Effector memory CD8-positive, alpha-beta T cell (primary cell): ENCODE results near the gene PBLD.
A peak's percentile ranks its signal among the peaks of the same experiment; 100 is the strongest.
"Not testable (repeated sequence)": the region's sequence is repeated elsewhere in the genome, so short reads cannot be mapped to it uniquely, and the experiment has no call there.

Experiments used
- ATAC-seq: fragments of 150-1000 bp; cut with Tn5 transposase; replicated peaks from 2 replicates; pipeline ENCODE4 v1.10.0; 2021; ENCODE audit warnings: mild to moderate bottlenecking, moderate library complexity
- DNase-seq, 3 experiments: peaks; one replicate each; pipeline ENCODE4 v3.0.0; 2021
- H3K27ac Mint-ChIP-seq, 2 donors: one replicate each; pipeline ENCODE4 v1.8.0; 2022; ENCODE audit warnings: mild to moderate bottlenecking in 2 of 2, mixed read lengths in 2 of 2, moderate library complexity in 2 of 2
- H3K27me3 Mint-ChIP-seq, 2 donors: one replicate each; pipeline ENCODE4 v1.8.0; 2022; ENCODE audit warnings: mixed read lengths in 2 of 2
- H3K36me3 Mint-ChIP-seq: one replicate; pipeline ENCODE4 v1.8.0; 2022; ENCODE audit warnings: mild to moderate bottlenecking, moderate library complexity, mixed read lengths; ENCODE audit not compliant: insufficient read depth
- H3K4me1 Mint-ChIP-seq, 2 donors: one replicate each; pipeline ENCODE4 v1.8.0; 2022; ENCODE audit warnings: low read depth in 2 of 2, mixed read lengths in 2 of 2
- H3K4me3 Mint-ChIP-seq, 2 donors: one replicate each; pipeline ENCODE4 v1.8.0; 2022; ENCODE audit warnings: mild to moderate bottlenecking in 2 of 2, mixed read lengths in 2 of 2, moderate library complexity in 2 of 2
- H3K9me3 Mint-ChIP-seq, 2 donors: one replicate each; pipeline ENCODE4 v1.8.0; 2022; ENCODE audit warnings: mixed read lengths in 2 of 2

Gene PBLD

DNA sequence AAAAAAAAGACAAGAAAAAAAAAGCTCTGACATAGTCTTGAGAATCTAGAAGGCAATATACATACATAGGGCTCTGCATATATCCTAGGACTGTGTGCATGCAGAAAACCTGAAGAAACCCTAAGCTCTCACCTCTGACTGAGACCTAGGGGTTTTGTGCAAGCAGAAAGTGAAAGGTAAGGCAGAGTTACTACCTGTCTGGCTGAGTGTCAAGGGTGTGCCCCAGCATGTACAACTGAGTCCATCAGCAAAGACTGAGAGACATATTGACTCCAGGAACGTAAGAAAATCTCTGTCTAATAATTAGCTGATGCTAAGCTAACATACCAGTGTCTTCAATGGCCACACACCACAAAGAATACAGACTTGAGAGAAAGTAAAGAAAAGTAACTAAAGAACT, 17.1 kb downstream of the PBLD start:
- no peak for DNase-seq
- no peak for ATAC-seq
- Mint-ChIP-seq H3K27me3 (no peaks in the 10 kb centered on the region), H3K4me1 (peaks cover 2 to 5% of the 10 kb centered on the region in 2 donors), H3K9me3 (peaks cover 8 to 12% of the 10 kb centered on the region in 2 donors), H3K27ac (no peak overlapping the region), H3K4me3 (no peak overlapping the region), H3K36me3 (no peaks in the 10 kb centered on the region)

DNA sequence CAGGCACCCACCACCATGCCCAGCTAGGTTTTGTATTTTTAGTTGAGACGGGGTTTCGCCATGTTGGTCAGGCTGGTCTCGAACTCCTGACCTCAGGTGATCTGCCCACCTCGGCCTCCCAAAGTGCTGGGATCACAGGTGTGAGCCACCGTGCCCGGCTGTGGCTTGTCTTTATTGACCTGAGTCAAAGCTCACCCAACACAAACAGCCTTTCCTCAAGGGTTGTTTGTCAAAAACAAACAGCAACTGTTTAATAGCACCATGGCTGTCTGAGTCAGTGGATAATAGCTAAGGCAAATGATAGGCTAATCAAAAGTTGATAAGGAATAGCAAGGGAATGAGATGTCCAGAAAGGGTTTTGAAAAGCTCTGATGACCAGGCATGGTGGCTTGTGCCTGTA, 17.8 kb downstream of the PBLD start:
- H3K4me1 Mint-ChIP-seq, H3K4me3 Mint-ChIP-seq, ATAC-seq, H3K27me3 Mint-ChIP-seq, H3K27ac Mint-ChIP-seq, H3K36me3 Mint-ChIP-seq, DNase-seq: not testable (repeated sequence)
- peaks cover 8 to 12% of the 10 kb centered on the region in 2 donors for H3K9me3 Mint-ChIP-seq

DNA sequence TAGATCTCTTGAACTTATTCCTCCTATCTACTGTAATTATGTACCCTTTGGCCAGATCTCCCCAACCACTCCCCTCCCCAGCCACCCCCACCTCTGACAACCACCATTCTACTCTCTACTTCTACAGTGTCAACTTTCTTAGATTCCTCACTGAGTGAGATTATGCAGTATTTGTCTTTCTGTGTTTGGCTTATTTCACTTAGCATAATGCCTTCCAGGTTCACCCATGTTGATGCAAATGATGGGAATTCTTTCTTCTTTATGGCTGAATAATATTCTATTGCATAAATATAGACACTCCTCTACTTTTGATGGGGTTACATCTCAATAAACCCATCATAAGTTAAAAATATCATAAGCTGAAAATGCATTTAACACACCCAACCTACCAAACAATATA, 22.2 kb downstream of the PBLD start:
- Mint-ChIP-seq H3K4me3 (no peak overlapping the region), H3K4me1 (peaks cover 2 to 5% of the 10 kb centered on the region in 2 donors), H3K9me3 (peaks cover 0 to 1% of the 10 kb centered on the region in 2 donors), H3K36me3 (no peaks in the 10 kb centered on the region), H3K27me3 (no peaks in the 10 kb centered on the region), H3K27ac (no peak overlapping the region)
- no peak for DNase-seq
- ATAC-seq = no peak

DNA sequence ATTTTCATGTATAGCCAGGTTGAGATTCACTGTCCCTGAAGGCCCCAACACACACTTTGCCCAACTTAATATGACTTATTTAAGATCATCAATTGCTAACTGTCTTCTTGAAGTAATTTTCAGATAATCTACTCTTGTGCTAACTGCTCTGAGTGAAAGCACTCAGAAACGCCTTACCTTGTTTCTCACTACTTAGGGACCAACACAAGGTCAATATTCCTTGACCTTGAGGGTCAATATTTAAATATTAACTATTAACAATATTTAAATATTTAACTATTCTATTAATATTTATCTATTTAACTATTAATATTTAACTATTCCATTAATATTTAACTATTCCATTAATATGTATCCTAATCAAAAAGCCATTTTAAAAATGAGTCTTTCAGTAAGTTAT, 26.9 kb downstream of the PBLD start:
- no peaks in the 10 kb centered on the region for H3K27me3 Mint-ChIP-seq
- H3K4me1 Mint-ChIP-seq = no peaks in the 10 kb centered on the region
- DNase-seq (no peak), ATAC-seq (no peak)
- no peak overlapping the region for H3K27ac Mint-ChIP-seq
- no peak overlapping the region for H3K4me3 Mint-ChIP-seq
- H3K36me3 Mint-ChIP-seq = no peaks in the 10 kb centered on the region
- no peaks in the 10 kb centered on the region for H3K9me3 Mint-ChIP-seq

DNA sequence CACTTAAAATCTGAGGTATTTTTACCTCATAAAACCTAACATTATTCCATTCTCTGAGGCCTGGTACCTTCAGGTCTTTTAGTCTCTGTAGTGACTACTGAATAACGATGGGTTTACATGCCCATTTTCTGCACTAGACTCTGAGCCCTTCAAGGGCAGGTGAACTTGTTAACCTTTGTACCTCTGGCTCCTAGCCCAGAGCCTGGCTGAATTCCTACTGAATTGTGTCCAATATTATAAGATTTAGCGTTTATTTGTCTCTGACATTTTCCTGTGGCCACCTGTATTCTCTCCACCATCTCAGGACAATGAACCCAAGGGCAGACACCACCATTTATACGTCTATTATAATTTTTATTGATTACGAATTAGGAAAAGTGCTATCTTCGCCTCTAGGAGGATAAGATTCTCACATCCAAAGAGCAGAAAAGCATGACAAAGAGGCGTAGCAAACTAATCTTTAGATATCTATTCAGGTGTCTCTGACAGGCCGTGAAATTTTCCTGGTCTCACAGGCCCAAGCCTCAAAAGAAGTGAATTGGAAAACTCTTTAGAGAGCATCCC, 28.8 kb downstream of the PBLD start:
- no peaks in the 10 kb centered on the region for H3K27me3 Mint-ChIP-seq
- no peaks in the 10 kb centered on the region for H3K9me3 Mint-ChIP-seq
- no peak overlapping the region for H3K4me3 Mint-ChIP-seq
- no peak overlapping the region for H3K27ac Mint-ChIP-seq
- no peak for ATAC-seq
- H3K4me1 Mint-ChIP-seq = no peaks in the 10 kb centered on the region
- no peaks in the 10 kb centered on the region for H3K36me3 Mint-ChIP-seq
- no peak for DNase-seq

DNA sequence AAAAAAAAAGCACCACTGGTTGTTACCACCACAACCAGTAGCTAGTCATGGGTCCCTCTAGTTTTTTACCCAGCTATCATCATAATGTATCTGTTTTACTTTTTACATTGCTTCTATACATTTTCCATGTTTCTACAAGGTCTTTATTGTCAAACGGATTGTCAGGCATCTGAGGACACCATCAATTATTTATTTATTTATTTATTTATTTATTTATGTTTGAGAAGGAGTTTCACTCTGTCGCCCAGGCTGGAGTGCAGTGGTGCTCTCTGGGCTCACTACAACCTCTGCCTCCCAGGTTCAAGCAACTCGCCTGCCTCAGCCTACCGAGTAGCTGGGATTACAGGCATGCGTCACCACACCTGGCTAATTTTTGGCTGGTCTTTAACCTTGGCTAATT, 29.9 kb downstream of the PBLD start:
- ATAC-seq = no peak
- DNase-seq = no peak
- Mint-ChIP-seq H3K27ac (no peak overlapping the region), H3K27me3 (no peaks in the 10 kb centered on the region), H3K36me3 (no peaks in the 10 kb centered on the region), H3K4me1 (no peaks in the 10 kb centered on the region), H3K4me3 (no peak overlapping the region), H3K9me3 (no peaks in the 10 kb centered on the region)

DNA sequence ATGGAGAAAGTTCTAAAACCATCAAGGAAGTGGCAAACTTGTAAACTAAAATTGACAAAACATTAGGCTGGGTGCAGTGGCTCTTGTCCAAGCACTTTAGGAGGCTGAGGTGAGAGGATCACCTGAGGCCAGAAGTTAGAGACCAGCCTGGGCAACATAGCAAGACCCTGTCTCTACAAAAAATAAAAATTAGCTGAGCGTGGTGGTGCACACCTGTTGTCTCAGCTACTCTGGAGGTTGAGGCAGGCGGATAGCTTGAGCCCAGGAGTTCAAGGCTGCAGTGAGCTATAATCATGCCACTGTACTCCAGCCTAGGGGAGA, 30.3 kb downstream of the PBLD start:
- no peak overlapping the region for H3K4me3 Mint-ChIP-seq
- no peaks in the 10 kb centered on the region for H3K36me3 Mint-ChIP-seq
- H3K27me3 Mint-ChIP-seq = no peaks in the 10 kb centered on the region
- DNase-seq = no peak
- no peaks in the 10 kb centered on the region for H3K9me3 Mint-ChIP-seq
- no peak for ATAC-seq
- H3K4me1 Mint-ChIP-seq = no peaks in the 10 kb centered on the region
- no peak overlapping the region for H3K27ac Mint-ChIP-seq

DNA sequence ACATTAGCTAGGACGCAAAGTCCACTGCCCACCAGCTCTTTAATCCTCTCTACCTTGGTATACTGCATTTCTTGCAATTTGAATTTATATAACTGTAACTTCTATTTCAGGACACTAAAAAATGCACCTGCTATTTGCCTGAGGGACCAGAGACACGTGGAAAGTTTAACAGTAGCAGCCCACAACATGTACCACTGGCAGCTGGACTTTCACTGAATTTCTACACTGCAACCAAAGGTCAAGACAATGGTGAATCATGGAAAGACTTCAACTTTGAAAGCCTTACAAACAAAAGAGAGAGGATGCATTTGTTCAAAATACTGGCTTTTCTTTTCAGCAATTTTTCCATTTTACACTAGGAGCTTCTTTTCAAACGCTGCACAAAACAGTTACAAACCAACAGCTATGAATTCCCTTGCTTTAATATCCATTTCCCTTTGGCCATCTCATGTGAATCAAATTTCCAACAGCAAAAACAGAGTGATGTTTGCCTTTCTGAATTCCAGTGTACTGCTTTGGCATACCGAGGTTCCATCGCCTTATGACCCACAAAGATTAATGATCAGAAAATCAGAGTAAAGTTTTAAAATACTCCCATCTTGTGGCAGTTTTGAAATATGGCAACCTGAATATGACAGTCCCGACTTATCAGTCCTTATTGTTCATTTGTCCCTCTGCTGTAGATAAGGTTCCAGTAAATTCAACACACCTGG, 30.8 kb downstream of the PBLD start:
- Mint-ChIP-seq H3K27ac (no peak overlapping the region), H3K9me3 (no peaks in the 10 kb centered on the region), H3K27me3 (no peaks in the 10 kb centered on the region), H3K4me3 (no peak overlapping the region), H3K36me3 (no peaks in the 10 kb centered on the region), H3K4me1 (no peaks in the 10 kb centered on the region)
- DNase-seq (no peak), ATAC-seq (peak; percentile 47)

DNA sequence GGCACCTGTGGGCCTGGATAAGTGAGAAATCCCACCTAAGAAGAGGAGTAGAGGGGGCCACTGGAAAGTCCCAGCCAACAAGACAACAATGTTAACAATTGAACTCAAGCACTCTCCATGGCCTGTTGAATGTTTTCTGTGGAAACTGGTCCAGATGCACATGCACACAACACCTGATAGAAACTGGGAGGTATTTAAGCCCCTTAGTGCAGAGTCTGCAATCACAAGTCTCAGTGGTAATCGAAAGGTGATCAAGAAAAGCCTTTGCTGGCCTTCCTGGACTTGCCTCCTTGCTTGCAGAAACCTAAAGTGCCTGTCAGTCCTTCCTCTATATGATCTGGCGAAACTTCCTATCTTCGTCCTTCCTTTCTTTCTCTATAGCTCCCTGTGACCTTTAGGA, 31.4 kb downstream of the PBLD start:
- Mint-ChIP-seq H3K4me3 (no peak overlapping the region), H3K27me3 (no peaks in the 10 kb centered on the region), H3K27ac (no peak overlapping the region), H3K4me1 (no peaks in the 10 kb centered on the region), H3K36me3 (no peaks in the 10 kb centered on the region), H3K9me3 (no peaks in the 10 kb centered on the region)
- DNase-seq = no peak
- ATAC-seq = no peak

DNA sequence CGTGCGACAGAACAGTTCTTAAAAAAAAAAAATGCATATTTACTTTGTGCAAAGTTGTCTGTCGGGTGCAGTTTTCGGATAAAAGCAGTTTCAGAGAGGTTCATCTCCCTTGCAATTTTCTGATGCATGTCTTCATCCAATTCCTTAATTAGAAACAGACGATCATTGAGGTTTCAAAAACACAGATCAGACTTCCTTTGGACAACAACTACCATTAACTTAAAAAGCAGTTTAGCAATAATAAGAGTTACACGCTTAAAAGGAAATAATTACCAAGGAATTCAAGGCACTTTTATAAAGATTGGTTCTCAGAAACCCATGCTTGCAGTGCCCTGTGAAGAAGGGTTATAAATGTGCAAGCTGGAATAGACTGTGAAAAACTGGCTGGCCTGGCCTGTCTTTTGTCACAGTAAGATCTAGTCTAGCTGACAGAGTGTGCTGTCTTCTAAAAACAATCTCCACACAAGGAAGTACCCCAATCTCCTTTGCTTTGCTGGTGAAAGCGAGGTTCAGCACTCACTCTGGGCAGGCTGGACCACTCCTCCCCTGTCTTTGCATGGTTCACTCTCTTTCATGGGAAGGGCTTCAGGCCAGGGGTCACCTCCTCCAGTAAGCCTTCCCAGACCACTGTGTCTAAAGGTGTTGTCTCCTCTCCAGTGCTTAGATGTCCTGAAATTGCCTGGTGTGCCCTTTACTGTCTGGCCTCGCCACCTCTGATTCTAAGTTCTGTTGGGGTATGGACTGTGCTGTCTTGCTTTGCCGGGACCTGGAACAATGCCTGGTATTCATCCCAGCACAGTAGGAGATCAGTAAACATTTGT, 35.7 kb downstream of the PBLD start:
- no peak overlapping the region for H3K27ac Mint-ChIP-seq
- ATAC-seq (no peak), DNase-seq (no peak)
- H3K4me1 Mint-ChIP-seq = no peaks in the 10 kb centered on the region
- H3K4me3 Mint-ChIP-seq = no peak overlapping the region
- no peaks in the 10 kb centered on the region for H3K27me3 Mint-ChIP-seq
- H3K9me3 Mint-ChIP-seq = no peaks in the 10 kb centered on the region
- peaks cover 3% of the 10 kb centered on the region for H3K36me3 Mint-ChIP-seq

DNA sequence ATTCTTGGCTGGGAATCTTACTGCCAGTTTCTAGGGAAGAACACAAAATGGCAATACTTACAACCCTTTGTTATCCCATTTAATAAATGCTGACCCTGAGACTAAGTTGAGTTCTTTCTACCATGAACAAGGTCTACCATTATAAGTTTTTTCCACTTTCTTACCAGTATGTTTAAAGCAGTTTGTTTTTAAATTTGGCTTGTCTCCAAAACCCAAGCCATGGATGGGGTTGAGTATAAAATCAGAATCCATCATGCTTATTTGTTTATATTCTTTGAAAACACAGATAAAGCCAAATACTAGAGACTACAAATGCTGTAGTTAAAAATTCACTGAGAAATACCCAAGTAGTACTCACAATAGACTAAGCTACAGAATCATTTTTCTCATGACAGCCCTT, 42.0 kb downstream of the PBLD start:
- H3K27ac Mint-ChIP-seq = no peak overlapping the region
- no peaks in the 10 kb centered on the region for H3K9me3 Mint-ChIP-seq
- no peaks in the 10 kb centered on the region for H3K27me3 Mint-ChIP-seq
- no peak for DNase-seq
- H3K36me3 Mint-ChIP-seq = peaks cover 3% of the 10 kb centered on the region
- H3K4me3 Mint-ChIP-seq = no peak overlapping the region
- ATAC-seq = no peak
- no peaks in the 10 kb centered on the region for H3K4me1 Mint-ChIP-seq

DNA sequence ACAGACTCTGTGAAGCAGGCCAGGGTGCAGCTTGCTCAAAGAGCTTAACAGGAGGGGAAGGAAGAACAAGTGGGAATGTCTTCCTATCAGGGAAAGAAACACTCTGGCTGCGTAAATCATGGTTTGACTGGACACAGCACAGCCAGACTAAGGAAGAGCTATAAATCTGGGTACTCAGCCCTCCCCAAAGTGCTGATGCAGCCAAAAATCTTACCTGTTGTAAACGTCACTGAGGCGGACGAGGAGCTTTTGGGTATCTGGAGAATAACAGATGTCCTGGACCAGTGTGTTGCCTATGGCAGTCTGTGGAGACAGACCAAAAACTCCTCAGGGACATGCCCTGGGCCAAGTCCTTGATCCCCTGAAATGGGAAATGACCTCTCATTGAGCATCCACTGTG, 44.0 kb downstream of the PBLD start:
- no peaks in the 10 kb centered on the region for H3K4me1 Mint-ChIP-seq
- no peak overlapping the region for H3K27ac Mint-ChIP-seq
- no peak overlapping the region for H3K4me3 Mint-ChIP-seq
- no peak for ATAC-seq
- no peaks in the 10 kb centered on the region for H3K36me3 Mint-ChIP-seq
- no peaks in the 10 kb centered on the region for H3K9me3 Mint-ChIP-seq
- H3K27me3 Mint-ChIP-seq = no peaks in the 10 kb centered on the region
- DNase-seq = no peak

DNA sequence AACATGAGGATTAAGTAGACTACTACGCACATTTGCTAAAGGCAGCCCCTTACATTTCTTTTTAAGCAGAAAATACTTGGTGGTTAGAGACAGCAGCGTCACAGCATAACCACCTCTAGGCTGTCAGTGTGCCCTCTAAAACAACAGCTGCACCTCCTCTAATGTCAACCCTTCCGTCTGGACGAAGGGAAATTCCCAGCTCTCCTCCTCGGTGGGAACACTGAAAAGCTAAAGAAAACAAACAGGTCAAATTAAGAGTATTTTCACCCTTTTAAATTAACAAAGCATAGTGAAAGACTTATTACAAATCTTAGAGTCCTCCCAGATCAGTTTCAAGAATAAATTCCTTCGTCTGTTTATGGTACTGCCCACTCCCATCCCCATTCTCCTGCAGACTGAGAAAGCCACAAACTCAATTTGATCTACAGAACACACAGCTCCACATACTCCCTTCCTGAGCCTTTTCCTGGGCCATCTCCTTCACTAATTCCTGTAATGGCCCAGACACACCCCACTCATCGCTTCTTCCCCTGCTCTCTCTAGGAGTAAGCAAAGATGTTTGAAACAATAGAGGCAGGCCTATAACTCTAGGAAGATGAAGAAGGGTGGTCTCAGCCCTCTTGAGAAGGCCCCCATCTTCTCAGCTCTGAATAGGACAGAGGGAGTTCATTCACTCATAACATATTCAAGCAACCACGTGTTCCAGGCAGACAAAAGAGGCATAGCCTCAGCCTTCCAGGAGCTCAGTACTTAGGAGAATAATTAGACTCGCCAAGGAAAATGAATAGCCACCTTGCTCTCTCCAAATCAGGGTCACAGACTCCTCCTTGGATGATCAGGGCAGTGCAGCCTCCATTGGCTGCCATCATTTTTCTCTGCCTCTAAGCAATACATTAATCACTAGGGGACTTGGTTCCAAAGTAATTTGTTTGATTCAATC, 48.4 kb downstream of the PBLD start:
- H3K27me3 Mint-ChIP-seq = no peaks in the 10 kb centered on the region
- no peak overlapping the region for H3K27ac Mint-ChIP-seq
- H3K9me3 Mint-ChIP-seq = no peaks in the 10 kb centered on the region
- DNase-seq (no peak), ATAC-seq (no peak)
- no peaks in the 10 kb centered on the region for H3K36me3 Mint-ChIP-seq
- no peak overlapping the region for H3K4me3 Mint-ChIP-seq
- no peaks in the 10 kb centered on the region for H3K4me1 Mint-ChIP-seq
